Measurements from ENCODE around the gene BSND.

Gene BSND

DNA sequence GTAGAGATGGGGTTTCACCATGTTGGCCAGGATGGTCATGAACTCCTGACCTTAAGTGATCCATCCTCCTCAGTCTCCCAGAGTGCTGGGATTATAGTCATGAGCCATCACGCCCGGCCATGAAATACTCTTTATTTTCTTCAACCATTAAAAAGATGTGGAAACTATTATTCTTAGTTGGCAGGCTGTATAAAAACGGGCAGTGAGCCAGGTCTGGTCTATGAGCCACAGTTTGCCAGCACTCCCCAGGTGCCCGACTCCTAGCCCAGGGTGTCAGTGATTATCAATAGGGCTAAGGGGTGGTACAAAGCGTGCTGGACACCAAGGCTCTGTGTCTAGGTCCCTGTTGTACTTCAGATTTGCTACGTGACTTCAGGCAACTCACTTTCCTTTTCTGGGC is 22.0 kb upstream of the BSND start:
- DNase-seq = no peak

DNA sequence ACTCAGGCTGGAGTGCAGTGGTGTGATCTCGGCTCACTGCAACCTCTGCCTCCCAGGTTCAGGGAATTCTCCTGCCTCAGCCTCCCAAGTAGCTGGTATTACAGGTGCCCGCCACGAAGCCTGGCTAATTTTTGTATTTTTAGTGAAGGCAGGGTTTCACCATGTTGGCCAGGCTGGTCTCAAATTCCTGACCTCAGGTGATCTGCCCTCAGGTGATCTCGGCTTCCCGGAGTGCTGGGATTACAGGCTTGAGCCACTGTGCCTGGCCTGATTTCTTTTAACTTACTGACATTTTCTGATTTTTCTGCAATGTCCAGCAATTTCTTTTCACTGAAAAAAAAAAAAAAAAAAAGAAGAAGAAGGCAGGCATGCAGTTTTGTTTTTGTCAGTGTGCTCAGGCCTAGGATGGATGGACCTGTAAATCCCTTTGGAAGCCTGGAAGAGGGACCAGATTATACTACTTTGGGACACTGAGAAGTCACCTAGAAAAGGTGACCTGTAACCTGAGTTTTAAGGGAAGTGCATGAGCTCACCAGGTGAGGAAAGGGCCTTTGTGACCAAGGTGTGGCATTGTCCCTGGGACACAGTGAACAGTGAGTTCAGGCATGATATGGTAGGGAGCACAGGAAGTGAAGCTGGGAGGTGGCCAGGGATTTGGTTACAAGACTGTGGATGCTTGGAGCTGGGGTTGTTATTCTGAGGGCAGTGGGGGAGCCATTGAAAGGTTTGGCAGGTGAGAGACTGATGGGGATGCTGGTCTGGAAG is 21.0 kb upstream of the BSND start:
- DNase-seq = no peak

DNA sequence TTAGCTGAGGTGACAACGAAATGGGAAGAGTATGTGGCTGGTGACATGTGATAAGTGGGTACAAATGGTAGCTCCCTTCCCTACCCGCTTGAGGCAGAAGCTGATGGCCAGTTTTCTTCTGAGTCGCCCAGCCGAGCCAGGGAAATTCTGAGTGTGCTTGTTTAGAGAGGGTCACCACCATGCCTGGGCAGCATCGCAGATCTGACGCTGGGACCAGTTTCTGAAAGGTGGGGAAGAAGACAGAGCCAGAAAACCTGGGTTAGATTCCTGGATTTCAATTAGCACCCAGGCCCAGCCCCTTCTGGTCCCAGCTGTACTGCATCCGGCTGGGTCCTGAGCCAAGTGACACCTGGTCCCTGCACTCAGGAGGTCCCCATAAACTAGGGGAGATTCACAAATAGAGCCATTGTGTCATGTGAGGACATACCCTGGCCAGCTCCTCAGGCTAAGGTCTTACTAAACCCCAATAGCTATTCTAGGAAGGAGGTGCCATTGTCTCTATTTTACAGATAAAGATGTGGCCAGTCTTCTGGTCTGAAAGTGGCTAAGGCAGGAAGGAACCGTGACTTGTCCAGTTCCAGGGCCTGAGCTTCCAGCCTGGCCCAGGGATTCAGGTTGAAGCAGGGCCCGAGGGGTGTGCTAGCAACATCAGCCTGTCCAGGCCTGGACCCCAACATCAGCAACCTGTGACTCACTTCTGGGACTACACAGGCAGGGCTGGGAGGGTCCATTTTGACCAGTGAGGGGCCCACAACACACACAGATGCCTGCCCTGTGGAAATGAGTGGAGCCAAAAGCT is 20.0 kb upstream of the BSND start:
- DNase-seq = no peak

DNA sequence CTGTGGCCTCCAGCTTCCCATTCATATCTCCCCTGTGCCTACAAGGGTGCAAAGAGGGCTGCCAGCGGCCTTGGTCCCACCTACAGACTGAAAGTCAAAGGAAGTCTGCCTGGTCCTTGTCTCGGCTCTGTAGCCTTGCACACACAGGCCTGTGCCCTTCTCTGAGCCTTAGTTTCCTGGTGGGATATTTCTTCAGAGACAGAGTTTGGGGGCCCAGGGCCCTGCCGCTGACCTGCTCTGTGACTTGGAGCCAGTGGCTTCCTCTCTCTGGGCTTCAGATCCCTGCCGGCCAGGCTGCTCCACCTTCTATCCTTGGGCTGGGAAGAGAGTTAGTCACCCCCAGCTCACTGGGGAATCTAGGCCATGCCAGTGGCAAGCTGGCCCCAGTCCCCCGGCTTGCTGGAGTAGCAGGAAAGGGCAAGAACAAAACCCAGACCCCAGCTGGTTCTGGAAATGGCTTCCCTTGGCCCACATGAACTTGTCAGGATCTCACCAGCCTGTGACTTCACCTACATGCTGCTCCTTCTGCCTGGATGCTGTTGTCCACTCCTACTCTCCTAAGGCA is 19.3 kb upstream of the BSND start:
- DNase-seq = no peak

DNA sequence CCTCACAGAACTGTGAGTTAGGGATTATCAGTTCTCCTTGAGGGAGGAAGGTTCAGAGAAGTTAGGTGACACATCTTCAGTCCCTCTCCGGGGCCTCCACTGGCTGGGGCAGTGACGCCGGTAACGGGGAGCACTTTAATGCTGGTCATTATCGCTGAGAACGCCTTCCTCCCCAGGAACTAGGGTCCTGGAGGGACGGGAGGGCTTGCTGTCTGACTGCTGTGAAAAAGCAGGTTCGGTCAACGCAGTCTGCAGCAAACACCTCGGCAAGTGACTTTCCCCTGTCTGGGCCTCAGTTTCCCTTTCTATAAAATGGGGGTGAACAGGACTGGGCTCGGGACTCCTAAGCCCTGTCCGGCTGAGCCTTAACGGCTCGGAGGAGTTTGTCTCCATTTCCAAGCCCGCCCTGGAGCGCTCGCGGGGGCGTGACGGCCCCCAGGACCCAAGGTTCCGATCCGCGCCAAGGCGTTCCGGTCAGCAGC is 18.6 kb upstream of the BSND start:
- no peak for DNase-seq

DNA sequence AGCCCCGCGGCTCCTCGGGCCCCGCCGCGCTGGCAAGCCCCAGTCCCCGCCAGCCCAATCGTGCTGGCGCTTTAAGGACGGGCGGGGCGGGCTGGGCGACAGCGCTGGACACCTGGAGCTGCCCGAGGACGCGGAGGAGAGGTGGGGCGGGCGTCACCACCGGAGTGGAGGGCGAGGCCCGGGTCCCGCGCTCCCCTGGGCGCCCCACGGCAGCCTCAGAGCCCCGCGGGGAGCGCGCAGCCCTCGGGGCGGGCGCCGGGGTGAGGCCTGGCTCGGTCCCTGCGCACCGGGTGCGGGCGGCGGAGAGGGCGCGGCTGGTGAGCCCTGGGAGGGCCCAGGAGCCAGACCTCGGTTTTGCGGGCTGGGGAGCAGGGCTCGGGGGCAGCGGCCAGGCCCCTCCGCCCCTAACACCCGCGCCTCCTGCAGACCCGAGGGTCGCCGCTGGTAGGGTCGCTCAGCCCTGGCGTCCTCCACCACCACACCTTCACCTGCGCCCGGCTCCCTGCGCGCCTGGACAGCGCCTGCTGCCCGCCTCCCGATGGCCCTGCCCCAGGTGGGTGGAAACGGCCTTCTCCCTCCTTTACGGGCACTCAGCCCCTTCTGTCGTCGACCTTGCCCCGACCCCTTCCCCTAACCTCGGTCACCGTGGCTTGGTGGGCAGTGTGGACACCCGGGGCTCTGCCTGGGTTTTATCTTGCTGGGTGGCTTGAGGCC is 18.0 kb upstream of the BSND start, which contains the start of gene TMEM61:
Gene TMEM61, plus strand, starts transcription at position 101 of the 714 bp plus-strand sequence. Its CDS starts 438 bp downstream, at position 539.
- DNase-seq = no peak

DNA sequence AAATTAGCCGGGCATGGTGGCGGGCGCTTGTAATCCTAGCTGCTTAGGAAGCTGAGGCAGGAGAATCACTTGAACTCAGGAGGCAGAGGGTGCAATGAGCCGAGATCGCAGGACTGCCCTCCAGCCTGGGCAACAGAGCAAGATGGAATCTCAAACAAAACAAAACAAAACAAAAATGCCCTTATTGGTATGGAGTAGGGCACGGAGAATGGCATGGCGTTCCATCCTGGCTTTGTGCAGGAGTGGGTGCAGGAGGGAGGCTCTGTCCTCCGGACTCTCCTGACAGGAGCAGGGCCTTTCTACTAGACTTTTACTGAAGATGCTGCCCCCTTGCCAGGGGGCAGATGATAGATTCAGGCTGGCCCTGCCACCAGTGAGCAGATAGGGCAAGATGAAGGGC is 17.3 kb upstream of the BSND start:
- no peak for DNase-seq

DNA sequence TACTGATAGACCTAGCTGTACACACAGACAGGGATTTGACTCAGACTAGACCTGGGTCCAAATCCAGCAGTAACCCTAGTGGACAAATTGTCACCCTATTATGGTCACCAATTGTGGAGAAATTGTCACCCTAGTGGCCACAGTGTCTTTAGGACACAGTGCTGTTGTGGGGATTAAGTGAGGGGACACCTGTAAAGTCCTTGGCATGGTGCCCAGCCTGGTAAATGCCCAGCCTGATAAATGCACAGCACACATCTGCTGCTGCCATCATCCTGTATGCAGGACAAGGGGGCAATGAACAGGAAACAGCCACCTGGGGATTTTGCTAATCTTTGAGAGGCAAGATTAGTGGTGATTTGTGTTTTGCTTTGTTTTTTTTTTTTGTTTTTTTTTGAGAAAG is 16.0 kb upstream of the BSND start:
- DNase-seq = no peak

DNA sequence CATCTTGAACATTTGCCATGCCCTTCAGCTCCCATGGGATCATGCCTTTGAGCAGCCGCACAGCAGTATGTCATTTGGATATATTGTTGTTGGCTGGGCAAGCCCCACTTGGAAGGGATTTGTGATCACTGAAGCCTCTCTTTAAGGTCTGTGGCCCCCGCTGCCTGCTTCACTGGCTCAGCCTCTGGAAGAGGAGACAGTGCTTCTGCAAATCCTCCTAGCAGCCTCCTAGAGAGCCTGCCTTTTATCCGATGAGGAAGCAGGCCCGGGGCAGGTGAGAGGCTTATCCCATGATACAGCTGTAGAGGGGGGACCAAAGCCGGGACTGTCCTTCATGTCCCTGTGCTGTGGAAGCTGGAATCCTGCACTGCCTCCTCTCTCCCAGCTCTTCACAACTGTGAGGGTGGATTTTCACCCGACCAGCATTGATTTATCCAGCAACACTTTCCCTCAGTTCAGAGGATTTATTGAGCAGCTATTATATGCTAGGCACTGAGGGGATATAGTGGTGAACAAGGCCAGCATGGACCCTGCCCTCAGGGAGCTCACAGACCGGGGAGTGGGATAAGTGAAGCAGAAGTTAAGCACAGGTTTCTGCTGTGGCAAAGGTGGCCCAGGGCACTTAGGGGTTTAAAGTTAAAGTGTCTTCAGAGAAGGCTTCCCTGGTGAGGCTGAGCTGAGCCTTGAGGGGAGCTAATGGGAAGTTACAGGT is 14.4 kb upstream of the BSND start:
- DNase-seq = no peak

DNA sequence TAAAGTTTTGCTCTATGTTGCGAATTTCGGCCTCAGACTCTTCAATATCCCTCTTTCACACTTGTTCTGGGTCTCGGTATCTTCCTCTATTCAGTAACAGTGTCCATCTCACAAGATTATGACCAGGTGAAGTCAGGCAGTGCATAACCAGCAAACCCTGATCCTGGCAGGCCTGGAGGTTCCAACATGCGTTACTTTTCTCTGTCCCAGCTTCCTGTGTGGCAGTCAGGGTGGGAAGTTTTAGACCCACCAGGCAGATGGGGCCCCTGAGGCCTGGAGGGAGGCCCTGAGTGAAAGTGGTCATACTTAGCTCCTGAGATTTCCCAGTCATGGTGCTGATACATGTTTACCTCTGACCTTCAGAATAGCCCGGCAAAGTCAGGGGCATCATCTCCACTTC is 13.2 kb upstream of the BSND start:
- DNase-seq = no peak

DNA sequence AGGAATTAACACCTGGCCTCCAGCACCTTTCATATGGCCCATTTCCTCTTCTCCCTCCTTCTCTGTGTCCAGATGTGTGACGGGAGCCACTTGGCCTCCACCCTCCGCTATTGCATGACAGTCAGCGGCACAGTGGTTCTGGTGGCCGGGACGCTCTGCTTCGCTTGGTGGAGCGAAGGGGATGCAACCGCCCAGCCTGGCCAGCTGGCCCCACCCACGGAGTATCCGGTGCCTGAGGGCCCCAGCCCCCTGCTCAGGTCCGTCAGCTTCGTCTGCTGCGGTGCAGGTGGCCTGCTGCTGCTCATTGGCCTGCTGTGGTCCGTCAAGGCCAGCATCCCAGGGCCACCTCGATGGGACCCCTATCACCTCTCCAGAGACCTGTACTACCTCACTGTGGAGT is 12.7 kb upstream of the BSND start:
- DNase-seq = no peak

DNA sequence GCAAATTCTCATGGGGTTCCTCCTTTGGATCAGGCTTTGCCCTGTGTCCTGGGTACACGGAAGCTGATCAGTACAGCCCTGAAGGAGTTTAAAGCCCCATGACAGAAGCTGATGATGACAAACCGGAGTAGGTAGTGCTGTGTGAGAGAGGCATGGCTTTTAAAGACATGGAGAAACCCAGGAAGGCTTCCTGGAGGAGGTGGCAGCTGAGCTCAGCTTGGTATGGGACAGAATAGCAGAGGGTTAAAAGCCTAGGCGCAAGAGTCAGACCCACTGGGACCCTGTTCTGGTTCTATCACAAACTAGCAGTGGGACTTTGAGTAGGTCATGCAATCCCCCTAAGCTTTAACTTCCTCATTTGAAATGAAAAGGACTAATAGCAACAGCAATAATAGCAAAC is 12.2 kb upstream of the BSND start:
- DNase-seq = no peak

DNA sequence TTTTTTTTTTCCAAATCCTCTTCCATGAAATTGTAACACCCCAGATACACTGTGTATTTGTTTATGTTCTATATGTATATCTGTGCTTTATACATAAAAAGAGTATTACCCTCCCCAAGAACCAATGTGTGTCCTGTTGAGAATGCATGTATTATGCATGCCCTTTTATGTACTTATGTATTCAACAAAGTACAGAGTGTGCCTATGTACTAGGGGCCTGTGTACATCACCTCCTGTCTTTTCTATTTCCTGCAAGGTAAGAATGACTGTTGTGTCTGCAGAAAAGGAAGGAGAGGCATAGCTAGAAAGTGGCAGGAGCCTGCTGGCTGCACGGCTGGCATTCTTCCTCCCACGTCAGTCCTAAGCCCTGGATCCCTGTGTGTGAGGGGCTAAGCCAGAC is 11.3 kb upstream of the BSND start:
- DNase-seq = no peak

DNA sequence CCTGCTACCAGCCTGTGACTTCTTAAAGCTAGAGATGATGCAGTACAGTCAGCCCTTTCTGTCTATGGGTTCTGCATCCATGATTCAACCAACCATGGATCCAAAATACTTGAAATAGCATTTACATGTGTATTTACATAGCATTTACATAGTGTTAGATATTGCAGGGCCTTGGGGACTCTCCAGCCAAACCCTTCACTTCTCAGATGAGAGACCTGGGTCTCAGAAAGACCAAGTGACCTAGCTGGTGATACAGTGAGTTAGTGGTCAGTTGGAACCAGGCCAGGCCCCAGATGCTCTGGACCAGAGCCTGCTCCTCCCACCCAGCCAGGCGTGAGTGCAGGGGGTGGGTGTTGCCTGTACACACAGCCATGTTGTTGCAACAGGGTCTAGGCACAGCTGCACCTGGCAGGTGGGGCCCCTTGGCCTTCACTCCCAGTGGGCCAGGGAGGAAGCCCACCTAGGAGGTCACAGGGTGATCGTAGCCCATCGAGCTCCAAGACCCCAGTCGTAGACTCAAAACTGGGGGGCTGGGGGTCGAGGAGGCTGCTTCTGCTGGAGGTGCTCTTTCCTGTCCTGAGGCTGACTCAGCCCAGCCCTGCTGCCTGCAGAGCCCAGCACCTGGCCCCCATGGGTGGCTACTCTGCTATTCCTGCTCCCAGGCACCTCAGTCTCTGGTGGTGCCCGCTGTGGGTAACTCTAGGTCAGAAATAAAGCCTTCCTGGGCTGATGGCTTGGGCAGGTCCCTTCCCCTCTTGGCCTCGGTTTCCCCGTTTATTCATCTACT is 10.6 kb upstream of the BSND start:
- DNase-seq = no peak

DNA sequence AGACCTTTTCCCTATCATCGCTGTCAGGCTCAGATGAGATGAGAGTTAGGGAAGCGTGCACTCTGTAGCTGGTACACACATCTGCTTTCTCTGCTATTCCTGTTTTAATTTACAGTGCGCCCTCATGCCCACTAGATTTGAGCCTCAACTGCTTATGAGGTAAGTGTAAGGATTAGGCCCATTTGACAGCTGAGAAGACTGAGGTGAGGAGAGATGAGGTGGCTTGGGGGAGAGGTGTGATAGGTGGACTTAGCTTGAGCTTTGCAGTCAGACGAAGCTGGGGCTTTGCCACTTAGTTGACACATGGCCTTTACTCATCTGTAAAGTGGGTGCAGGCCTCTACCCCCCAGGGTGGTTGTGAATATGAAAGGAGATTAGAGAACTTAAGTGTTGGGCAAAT is 9.8 kb upstream of the BSND start:
- no peak for DNase-seq

DNA sequence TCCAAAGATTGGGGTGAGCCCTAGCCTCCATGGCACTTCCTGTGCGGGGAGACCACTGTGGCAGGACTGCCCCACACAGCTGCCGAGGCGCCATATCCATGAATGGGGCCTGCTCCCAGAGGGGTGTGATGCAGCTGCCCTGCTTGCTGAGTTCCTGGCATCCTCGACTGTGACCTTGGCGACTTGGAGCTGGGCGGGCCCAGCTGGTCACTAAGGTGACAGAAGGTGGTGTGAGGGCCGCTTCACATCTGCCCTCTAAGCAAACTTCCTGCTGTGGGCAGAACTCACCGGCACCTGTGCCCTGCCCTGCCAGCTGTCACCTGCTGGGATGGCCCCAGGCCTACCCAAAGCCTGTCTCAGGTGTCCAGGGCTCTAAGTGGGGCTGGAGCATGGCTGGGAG is 9.3 kb upstream of the BSND start:
- no peak for DNase-seq

DNA sequence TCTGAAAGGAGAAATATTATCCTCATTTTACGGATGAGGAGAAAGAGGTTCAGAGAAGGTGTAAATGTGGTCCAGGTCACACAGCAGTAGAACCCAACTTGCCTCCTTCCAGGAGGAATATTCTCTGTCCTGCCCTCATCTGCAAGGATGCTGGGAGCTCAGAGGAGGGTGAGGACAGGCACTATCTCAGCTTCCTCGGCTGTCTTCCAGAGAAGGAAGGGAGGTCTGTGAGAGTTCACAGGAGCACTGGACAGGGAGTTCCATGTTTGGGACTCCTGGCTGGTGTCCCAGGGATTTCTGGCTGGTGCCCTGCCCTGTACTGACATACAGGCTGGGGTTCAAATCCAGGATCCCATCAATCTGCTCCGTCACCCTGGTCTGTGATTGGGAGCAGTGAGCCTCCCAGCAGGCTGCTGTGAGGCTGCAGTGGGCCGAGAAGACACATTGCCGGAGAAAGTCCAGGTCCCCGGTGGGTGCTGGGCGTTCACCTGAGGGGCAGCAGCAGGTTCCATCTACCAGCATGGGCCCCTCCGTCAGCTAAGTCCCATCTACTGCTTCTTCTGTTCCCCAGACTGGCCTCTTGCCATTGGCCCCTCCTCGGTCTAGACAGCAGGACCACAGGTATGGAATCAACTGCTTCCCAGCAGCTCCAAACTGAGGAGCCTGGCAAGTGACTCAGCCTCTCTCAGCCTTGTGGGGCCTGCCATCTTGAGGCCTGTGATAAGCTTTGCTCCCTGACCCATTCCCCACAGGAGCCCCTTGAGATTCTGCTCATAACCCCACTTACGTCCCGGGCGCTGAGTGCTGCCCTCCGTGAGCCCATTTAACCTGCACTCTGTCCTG is 8.5 kb upstream of the BSND start:
- DNase-seq = no peak

DNA sequence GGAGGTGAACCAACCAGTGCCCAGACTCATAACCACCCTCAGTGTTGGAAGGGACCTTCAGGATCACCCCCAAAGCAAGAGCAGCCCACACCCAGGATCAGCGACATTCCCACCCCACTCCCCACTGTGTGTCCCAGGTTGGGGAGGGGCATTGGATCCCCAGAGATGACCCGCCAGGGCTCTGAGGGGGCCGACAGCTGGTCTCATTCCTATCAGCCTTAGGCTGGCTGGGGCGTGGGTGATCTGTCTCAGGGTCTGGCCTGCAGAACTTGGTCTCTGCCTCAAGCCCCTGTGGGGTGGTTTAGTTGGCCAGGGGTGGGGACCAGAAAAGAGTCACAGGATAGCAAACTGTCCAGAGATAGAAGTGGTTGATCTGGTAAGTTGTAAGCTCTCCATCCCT is 7.8 kb upstream of the BSND start:
- DNase-seq = no peak

DNA sequence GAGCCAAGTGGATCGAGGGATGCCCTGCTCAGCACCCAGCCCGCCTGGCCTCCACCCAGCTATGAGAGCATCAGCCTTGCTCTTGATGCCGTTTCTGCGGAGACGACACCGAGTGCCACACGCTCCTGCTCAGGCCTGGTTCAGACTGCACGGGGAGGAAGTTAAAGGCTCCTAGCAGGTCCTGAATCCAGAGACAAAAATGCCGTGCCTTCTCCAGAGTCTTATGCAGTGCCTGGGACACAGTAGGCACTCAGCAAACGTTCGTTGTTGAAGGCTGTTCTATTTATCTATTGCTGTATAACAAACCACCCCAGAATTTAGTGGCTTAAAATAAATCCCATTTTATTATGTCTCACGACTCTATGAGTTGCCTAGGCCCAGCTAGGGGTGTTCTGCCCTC is 6.8 kb upstream of the BSND start:
- DNase-seq = no peak

DNA sequence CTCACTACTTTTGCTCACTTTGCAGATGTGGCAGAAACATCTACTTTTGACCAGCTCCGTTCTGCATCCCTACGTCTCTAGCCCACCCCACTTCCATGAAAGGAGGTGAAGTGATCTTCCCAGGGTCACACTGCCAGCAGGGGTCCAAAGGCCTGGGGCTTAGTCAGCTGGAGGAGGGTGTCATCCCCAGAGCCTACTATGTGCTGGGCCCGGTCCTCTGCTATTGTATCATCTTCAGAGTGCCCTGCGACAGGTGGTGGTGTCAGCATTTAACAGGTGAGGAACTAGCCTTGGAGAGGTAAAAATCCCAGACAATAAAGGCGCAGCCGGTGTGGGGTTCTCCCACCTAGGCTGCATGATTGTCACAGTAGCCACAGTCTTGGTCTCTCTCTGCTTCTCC is 5.6 kb upstream of the BSND start:
- no peak for DNase-seq
